HG02642 (cell line): ENCODE results near the gene SYNJ2BP.

Source experiments
- ATAC-seq: cut with Tn5 transposase; IDR thresholded peaks from one replicate; pipeline ENCODE4 v1.9.1; 2021; ENCODE audit warnings: mild to moderate bottlenecking; ENCODE audit not compliant: unreplicated experiment, poor library complexity

SYNJ2BP gene

DNA sequence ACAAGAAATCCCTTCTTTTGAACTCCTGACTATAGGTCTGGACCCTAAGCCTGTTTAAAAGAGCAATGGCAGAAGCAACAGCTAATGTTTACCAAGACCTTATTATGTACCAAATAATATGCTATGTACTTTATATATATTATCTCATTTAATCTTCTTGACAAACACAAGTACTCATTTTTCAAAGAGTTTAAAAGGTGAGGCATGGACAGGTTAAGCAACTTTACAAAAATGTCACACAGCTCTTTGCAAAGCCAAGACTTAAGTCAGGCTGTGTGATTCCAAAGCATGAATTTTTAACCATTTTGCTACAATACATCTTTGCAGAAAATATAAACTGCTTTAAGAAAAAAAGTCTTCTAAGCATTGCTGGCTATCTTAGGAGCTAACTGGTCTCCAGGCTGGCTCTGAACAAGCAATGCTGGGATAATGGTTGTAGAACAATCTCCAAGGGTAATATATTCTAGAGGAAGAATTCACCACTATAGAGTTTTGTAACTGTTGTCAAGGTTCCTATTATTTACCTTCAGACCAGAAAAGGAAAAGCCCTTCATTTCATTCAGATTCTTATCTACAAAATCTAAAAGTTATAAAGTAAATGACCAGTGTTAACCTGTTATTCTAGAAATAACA, 22.1 kb downstream of the SYNJ2BP start:
- no peak for ATAC-seq

GRCh38 chr14:70392676-70393075, 24.2 kb downstream of the SYNJ2BP start:
- no peak for ATAC-seq

GRCh38 chr14:70391493-70392391, 25.1 kb downstream of the SYNJ2BP start:
- no peak for ATAC-seq

GRCh38 chr14:70382536-70382935, 34.4 kb downstream of the SYNJ2BP start:
- no peak for ATAC-seq

GRCh38 chr14:70380824-70381223, 36.1 kb downstream of the SYNJ2BP start:
- ATAC-seq = no peak

- no peak for ATAC-seq
These were observed 38.2 kb downstream of the SYNJ2BP start for GRCh38 chr14:70378696-70379095.
